ENCODE measurements around the gene PDIA4.
"Not testable (repeated sequence)": the region's sequence is repeated elsewhere in the genome, so short reads cannot be mapped to it uniquely, and the experiment has no call there.

The PDIA4 gene

DNA sequence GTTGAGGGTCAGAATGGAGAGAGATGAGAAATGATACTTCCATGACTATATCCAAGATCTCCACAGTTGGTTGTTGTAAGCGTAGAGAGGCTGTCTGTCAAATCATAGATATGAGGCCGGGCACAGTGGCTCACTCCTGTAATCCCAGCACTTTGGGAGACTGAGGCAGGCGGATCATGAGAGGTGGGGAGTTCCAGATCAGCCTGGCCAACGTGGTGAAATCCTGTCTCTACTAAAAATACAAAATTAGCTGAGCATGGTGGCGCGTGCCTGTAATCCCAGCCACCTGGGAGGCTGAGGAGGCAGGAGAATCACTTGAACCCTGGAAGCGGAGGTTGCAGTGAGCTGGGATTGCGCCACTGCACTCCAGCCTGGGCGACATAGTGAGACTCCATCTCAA is 2.1 kb upstream of the PDIA4 start:
- DNase-seq, result not testable (repeated sequence)

DNA sequence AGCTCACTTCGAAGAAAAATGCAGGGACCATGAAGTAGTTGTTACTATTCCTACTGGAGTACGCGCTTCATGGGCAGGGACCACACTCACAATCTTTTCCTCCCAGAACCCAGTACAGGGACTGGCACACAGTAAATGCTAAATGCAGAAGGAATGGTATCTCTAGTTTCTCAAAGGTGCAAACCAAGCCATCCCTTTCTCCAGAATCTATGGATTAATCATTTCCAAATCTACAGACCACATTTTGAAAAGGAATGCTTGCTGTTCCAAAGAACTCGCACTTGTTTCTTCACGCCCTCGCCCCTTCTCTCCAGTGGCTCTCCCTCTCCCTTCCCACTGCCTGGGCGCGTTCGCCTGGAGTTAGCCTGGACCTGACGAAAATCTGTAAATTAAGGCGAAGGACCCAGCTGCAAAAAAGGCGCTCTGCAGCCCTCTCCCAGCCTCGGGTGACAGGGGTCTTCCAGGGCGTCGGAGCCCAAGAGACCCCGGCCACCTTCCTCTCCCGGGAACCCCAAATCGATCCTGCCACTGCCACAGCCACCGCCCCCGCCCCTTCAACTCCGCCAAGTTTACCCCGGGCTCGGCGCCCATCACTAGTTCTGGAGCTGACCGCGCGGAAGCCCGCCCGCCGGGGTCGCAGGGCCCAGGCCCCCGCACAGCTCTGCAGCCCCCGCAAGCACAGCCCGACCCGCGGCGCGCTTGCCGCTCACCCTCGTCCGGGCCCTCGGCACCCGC is 527 bp downstream of the PDIA4 start:
- no peak for DNase-seq

DNA sequence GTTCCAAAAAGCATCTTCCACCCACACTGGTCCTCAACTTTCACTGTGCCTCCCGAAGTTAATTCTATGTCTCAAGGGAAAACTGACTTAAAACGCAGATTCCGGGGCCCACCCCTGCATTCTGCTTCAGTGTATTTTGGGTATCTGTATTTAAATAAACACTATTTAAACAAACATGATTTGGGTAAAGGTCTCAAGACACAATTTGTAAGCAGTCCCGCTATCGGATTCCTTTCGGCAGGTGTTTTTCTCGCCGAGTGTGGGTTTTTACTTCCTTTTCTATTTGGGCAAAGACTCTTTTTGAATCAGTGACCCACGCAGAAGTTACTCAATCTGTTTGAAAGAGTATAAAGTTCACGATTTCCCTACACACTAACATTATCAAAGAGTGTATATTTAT is 1.2 kb downstream of the PDIA4 start:
- no peak for DNase-seq

DNA sequence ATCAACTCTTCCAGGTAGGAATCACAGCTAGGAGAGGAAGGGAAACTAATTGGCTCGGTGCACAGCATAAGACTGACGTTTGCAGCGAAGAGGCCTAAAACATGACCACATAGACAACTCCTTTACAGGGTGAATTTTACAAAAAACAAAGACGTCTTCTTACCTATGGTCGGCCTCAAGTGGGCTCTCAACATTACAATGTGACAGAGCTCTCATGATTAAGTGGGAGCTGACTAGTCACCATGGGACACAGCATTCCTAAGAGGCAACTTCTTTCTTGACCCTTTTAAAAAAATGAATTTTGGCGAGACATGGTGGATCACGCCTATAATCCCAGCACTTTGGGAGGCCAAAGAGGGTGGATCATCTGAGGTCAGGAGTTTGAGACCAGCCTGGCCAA is 4.6 kb downstream of the PDIA4 start:
- DNase-seq, result no peak

DNA sequence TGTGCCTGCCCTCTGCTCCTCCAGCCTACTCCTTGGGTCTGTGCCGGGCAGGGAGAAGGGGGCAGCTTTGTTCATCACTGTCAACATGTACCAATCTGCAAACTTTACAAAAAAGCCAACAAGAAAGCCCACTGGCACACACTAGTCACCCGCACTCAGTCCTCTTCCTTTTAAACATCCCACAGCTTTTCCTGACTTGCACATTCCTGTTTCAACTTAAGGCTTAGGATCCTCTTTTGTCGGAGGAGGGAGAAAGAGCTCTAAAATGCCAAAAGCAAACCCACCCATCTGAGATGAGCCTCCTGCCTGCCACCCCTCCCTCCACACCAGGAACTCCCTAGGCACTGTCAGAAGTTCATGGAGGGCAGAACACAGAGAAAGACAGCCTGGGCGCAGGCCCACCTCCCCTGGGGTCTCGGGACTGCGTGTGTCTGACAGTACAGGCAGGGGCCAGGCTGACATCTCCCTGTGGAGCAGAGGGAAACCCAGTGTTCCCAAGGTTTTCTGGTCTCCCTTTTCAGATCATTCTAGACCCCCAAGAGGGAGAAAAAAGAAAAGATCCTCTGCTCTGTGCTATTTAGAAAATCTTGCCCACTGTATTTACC is 5.4 kb downstream of the PDIA4 start:
- DNase-seq, result no peak

DNA sequence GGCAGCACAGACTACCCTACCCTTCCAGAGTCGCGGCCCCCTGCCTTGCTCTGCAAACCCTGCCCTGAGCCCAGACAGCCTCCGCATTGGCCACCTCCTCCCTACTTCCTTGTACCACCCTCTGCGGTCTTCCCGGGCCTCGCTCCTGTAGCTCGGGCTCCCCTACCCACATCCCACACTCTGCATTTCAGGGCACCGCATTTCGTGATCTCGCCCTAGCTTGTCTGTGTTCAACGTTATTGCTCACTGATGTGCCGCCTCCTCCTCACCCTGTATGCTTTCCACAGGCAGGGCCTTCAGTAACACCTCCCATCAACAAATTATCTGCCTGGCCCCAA is 6.6 kb downstream of the PDIA4 start:
- no peak for DNase-seq

DNA sequence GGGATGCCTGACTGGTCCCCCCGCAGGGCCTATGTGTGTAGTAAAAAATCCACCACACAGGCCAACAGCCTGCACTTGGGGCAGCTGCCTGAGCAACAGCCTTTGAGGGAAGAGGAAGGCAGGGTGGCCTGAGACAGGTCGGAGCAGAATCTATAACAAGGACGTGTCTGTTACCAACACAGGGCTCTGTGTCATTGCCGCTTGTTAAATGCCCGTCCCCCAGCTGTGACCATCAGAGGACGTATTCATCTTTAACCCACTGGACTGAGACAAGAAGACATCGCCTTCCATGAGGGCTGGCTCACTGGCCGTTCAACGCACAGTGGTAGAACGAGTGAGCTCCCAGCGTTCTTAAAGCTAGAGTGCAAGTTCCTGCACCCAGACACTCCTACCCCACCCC is 7.8 kb downstream of the PDIA4 start:
- no peak for DNase-seq

DNA sequence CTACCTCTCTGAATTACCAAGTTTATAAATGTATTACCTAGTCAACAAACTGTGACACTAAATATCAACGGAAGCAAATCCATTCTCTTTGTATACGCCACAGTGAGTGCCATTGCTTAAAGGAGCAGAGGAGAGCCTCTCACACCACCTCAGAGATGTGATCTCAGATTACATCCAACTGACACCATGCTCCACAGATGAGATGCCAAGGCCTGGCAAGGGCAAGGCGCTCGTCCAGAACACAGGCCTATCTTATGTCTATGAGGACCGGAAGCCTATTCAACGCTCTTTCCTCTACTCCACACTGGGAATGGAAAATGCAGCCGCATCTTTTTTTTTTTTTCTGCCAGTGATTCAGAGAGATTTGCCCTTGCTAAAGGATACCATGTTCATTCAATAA is 11.4 kb downstream of the PDIA4 start:
- no peak for DNase-seq

DNA sequence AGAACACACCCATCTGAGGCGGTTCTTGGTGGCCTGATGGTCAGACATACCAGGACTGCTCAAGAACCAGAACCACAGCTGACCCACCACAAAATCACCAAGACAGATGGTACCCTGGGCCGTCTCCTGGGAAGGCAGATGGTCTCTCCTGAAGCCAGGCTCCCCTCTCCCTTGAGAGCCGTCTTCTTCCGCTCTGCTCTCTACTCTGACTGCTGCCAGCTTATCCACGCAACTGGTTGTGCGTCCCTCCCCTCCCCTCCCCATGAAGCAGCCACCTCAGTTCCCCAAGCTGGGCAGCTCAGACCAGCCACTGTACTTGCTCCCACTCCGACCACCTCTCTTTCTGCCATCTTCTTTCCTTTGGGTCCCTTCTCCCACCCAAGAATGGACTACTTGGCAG is 14.0 kb downstream of the PDIA4 start:
- no peak for DNase-seq

DNA sequence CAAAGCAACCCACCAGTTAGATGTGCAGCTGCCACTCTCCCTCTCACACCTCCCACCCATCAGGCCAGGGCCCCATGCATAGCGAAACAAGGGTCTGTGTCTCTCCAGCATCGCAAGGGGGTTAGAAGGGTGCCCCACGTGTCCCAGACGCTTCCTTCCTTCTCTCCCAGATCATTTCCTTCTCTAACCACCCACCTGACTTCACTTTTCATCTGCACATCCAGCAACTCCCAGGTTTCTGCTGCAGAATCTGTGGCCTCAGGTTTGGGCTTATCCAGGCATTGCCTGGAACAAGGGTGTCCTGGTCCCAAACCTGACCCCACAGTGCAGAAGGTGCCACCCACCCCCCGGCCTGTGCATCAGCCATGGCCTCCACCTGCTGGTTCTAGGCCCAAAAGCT is 14.4 kb downstream of the PDIA4 start:
- DNase-seq, result no peak

DNA sequence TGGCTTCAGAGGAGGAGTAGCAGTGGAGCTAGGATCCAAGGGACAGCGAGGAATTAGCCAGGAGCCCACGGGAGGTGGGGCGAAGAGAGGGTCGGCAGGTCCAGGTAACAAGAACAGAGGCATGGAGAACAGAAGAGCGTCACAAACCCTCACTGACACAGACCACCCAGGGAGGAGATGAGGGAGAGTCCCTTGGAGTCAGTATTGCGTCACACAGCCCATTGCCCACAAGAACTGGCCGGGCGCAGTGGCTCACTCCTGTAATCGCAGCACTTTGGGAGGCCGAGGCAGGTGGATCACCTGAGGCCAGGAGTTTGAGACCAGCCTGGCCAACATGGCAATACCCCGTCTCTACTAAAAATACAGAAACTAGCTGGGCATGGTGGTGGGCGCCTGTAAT is 15.6 kb downstream of the PDIA4 start:
- not testable (repeated sequence) for DNase-seq

DNA sequence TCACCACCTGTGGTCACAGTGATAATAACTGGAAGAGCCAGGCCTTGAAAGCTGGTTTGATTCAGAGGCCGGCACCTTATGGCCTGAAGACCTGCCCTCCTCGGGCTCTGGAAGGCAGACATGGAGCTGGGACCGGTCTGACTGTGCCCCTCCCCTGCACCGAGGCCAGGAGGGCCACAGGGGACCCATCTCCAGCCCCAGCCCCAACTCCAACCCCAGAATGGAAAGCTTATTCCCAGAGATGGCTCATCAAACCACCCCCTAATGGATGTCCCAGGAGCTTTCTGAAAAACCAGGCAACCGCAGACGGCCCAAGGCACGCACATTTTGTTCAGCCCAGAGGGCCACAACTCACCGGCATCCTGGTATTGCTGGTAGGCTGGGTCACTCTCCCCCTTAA is 16.8 kb downstream of the PDIA4 start:
- no peak for DNase-seq

DNA sequence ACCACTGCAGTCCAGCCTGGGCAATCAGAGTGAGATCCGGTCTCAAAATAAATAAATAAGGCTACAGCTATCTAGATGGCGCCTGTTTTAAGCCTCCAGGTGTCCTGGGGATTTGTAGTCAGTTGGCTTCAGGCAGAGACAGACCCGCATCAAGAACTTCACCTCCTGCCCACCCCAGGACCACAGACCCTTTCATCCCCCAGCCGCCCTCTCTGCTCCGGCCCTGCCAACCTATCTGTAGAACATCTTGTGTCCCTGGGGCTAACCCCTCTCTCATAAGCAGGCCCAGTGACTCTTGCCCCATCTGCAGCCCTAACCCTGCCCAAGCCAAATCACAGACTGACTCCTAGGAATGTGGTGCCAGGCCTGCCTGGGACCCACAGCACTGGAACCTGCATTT is 17.9 kb downstream of the PDIA4 start:
- no peak for DNase-seq

DNA sequence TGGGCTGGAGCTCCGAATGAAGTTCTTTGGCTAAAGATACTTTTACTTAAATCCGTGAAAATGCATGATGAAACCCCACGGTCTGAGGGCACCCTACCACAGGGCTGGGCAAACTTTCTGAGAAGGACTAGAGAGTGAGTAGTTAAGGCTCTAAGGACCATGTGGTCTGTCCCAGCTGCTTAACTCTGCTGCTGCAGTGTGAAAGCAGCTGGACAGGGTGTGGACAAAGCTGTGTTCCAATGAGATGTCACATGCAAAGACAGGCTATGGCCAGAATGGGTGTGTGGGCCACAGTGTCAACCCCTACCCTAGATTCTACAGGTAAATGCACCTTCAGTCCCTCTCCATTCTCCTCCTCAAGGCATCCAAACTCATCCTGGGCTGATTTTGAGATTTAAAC is 18.8 kb downstream of the PDIA4 start:
- DNase-seq, result no peak

DNA sequence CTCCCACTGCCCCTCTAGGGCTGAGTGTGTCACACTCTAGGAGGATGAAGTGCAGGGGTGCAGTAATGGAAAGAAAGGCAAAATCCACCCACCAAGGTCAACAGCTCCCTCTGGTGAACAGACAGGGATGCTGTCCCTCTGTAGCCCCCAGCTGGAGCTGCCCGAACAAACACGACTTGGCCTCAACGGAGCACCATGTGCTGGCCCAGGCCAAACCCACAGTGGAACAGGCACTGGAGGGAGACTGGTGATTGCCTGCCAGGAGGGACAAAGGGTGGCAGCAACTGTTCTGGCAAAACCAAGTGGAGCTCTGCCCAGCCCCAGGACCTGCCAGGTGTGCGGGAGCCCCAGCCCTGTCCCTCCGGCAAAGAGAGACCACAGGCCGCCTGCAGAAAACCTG is 20.7 kb downstream of the PDIA4 start:
- DNase-seq, result no peak

DNA sequence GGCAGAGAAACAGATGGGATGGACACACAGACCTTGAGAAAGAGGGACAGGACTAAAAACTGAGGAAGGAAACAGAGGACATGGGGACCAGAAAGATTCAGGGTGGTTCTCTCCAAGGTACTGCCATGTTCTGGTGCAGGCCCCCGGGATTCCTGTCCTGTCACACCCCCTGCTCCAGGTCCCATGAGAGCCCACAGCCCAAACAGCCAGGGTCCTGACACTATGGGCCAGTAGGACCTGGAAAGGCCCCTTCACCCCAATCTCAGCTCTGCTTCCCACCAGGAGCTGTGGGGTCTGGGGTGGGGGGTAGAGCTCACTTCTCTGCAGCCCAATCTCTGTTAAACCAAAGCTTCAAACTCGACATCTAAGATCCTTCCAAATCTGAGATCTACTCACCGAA is 21.2 kb downstream of the PDIA4 start:
- no peak for DNase-seq

DNA sequence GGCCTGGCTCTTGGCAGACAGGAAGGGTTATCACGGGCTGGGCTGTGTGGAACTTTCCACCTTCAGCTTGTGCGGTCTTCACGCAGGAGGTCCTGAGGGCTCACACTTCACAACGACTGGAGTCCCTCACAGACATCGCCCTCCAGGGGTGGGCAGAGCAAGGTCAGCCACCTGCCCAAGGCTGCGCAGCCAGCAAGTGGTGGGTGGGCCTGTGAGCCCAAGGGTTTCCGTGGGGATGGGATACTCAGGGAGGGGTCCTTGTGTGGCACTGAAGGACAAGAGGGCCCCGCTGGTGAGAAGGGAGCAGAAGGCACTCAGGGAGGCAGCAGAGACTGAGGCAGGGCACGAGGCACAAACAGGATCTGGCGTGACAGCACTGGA is 22.0 kb downstream of the PDIA4 start:
- no peak for DNase-seq

DNA sequence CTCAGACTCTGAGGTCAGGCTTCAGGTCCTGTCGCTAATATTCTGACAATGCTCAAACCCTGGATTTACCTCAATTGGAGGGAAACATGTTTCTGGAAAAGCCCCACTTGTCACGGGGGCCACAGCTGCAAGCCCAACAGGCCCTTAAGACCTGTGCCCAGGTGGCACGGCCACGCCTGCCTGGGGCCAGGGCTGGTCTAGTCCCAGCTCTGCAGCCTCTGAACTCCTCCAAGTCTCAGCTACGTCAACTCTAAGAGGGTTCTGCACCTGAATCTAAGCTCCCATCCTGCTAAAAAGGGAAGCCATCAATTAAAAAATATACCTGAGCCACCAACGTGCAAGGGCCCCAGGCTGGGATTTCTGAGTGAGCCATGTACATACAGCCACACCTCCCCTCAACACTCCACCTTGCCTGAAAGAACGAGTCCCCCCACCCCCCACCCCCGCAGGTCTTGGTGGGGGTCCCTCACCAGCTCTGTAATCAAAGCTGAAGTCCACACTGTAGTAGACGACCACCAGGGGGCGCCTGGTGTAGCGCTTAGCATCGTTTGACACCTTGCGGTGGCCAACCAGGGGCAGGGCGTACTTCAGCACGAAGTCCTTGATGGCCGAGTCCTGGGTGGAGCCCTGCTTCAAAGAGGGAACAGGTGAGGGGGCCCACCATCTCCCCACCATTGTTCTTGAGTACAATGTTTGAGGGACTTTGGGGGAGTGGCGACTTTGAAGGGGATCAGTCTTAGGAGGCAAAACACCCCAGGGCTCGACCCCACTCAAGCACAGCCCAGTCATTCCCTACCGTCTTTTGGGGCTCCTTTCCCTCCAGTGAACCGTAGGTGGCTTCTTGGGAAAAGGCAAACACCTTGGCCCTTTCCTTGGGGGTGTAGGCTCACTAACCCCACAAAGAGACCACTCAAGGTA is 22.6 kb downstream of the PDIA4 start:
- DNase-seq, result peak; percentile 15

DNA sequence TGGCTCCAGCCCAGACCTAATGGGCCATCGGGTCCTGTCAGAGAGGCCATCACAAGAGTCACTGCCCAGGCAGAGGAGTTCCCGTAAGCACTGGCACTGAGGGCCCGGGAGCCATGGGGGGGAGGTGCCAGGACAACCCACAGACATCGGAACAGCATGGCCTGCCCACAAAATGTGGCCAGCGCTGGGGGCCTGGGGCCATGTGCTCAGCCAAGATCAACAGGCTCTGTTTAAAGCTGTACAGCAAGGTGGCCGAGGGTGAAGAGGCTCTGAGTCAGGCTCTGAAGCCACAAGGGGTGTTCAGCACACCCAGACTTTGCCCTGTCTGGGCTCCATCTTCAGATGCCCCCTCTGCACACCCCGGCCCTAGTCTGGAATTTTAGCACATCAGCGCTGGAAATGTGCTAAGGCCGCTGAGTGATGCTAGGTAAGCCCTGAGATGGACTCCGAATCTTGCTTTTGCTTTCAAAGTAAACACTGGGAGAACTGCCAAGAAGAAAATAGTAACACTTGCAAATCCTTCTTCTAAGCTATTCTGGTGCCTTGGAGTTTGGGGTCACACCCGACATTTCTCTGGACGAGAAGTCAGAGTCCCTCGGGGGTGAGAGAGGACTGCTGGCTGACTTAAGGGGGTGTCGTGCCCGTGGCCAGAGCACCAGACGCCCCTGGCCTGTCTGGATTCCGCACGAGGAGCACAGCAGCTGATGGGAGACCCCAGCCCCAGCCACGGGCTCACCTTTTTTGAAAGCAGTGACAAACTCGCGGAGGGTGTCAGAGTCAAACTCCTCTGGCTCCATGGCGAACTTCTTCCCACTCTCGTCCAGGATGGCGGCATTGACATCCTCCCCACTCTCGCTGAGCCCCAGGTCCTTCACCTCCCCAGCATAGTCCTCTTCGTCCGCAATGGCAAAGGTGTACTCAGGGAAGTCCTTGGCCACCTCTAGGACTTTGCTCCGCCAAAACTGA is 23.6 kb downstream of the PDIA4 start:
- DNase-seq, result no peak

DNA sequence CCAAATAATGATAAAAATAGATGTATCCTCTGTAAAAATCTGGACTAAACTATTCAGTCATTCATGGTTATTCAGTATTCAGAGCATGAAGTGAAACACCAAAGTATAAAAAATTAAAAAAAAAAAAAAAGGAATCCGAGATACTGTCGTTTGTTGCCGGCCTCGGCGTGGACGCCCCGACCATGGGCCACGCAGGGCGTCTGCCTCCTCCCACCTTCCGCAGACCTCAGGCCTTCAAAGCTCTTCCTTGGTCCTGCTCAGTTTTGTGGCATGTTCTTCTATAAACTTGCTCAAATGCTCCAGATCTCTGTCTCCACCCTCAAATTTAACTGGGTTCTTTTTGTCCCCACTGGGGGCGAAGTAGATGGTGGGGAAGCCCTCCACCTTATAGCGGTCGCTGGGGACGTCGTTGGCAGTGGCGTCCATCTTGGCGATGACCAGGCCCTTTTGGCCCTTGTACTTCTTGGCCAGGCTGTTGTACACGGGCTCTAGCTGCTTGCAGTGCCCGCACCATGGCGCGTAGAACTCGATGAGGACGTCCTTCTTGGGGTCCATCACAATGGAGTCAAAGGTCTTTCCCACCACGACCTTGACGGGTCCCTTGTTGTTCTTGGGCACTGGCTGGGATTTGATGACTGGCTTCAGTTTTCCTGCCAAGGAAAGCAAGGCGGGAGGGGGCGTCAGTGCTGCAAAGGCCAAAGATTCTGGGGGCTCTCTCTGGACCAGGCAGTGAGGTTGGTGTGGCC is 24.6 kb downstream of the PDIA4 start:
- DNase-seq, result no peak

DNA sequence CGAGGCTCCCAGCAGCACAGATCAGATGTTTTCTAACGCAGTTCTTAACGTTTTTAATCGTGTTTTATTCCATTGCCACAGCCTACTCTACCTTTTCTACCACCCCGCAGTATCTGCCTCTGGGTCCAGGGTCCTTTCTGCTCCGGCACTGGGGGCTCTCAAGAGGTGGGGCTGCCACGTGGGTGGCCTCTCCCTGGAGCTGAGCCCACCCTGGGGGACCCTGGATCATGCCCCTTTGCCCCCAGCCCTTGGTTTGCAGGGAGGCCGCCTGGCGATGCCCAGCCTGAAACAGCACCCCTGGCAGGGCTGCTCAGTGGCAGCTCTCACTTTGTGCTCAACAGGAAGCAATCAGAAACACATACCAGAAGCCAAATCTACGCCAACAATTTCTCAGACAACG is 25.3 kb downstream of the PDIA4 start:
- DNase-seq, result no peak

DNA sequence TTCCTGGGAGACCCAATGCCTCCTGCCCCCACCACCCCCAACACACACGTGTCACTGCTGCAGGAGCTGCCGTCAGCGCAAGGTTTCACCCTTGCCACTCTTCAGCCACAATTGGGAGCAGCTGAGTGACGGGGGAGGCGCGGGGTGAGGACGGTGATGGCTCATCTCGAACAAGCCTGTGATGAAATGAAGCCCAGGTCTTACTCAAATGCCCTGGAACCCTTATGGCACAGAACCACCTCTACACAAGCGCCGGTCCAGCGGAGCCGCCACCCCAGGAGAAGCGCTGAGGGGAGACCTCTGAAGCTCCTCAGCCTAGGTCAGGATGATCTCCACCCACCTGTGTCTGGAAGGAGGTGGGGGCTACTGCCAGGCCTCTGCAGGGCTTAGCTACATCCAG is 25.7 kb downstream of the PDIA4 start:
- DNase-seq, result no peak

Measured in NCI-H1436 (cell line).